ENCODE measurements around the gene MANBA.

Gene MANBA

GRCh38 chr4:102616636-102617035 lies 144.1 kb downstream of the MANBA start:
- no peak for DNase-seq

- DNase-seq = no peak
These were observed 146.0 kb downstream of the MANBA start for GRCh38 chr4:102614801-102615200.

- DNase-seq = no peak
These were observed 147.9 kb downstream of the MANBA start for GRCh38 chr4:102612824-102613366.

GRCh38 chr4:102612210-102612609 lies 148.6 kb downstream of the MANBA start:
- DNase-seq = no peak

GRCh38 chr4:102610476-102610875 lies 150.3 kb downstream of the MANBA start:
- DNase-seq = peak; percentile 75 to 81

- no peak for DNase-seq
These were observed 150.8 kb downstream of the MANBA start for GRCh38 chr4:102610007-102610406.

- no peak for DNase-seq
These were observed 152.6 kb downstream of the MANBA start for GRCh38 chr4:102608190-102608589.

- no peak for DNase-seq
These were observed 153.8 kb downstream of the MANBA start for GRCh38 chr4:102606846-102607450.

- DNase-seq = no peak
These were observed 154.5 kb downstream of the MANBA start for GRCh38 chr4:102606261-102606660.

GRCh38 chr4:102604222-102604940 lies 156.4 kb downstream of the MANBA start:
- no peak for DNase-seq

- DNase-seq = no peak
These were observed 159.1 kb downstream of the MANBA start for GRCh38 chr4:102601586-102602227.

GRCh38 chr4:102600689-102601088 lies 160.1 kb downstream of the MANBA start:
- DNase-seq = no peak

- DNase-seq = no peak
These were observed 160.9 kb downstream of the MANBA start for GRCh38 chr4:102599886-102600285.

GRCh38 chr4:102599455-102599854 lies 161.3 kb downstream of the MANBA start:
- DNase-seq = peak in 1 of 2 experiments; percentile 22

- DNase-seq = no peak
These were observed 161.9 kb downstream of the MANBA start for GRCh38 chr4:102598762-102599374.

- no peak for DNase-seq
These were observed 162.5 kb downstream of the MANBA start for GRCh38 chr4:102598086-102598761.

GRCh38 chr4:102596532-102596931 lies 164.2 kb downstream of the MANBA start:
- DNase-seq = no peak

- DNase-seq = no peak
These were observed 166.8 kb downstream of the MANBA start for GRCh38 chr4:102594000-102594399.

GRCh38 chr4:102593147-102593546 lies 167.6 kb downstream of the MANBA start:
- DNase-seq = no peak

- DNase-seq = no peak
These were observed 168.5 kb downstream of the MANBA start for GRCh38 chr4:102592256-102592655.

GRCh38 chr4:102589743-102590142 lies 171.0 kb downstream of the MANBA start:
- DNase-seq = no peak

- DNase-seq = no peak
These were observed 174.1 kb downstream of the MANBA start for GRCh38 chr4:102586644-102587021.

Data from NCI-H524 (cell line).